ENCODE data around the gene CREB5. TPM values are rescaled to one million over a fixed set of nuclear protein-coding genes. Genes with fewer than 3 reads are reported as not detected.

CREB5 gene
- total and polyA plus RNA-seq, 2 of the 8 experiments (the other 6 are each of a cell fraction or from before 2014, with no cell fraction given), result 2.4 to 2.7 TPM

- Histone ChIP-seq H3K4me1 (replicated peaks in 1 of 4; ENCODE audit: control insufficient read depth in 3 of 4, insufficient read depth in 4 of 4, low read length in 3 of 4) (peaks cover 0 to 13% (median 2%) of the 10 kb centered on the region in 4 experiments; a peak in 3 of 7 replicates), H2AK5ac (ENCODE audit: low read depth, low read length) (no peak overlapping the region), H2BK20ac (ENCODE audit: low read length) (no peak overlapping the region), H2BK12ac (ENCODE audit: low read depth, low read length) (no peak overlapping the region), H3K27me3 (replicated peaks in 1 of 4; ENCODE audit: control insufficient read depth in 3 of 4, extremely low read depth in 1 of 4, insufficient read depth in 3 of 4, low read length in 3 of 4) (no peaks in the 10 kb centered on the region), H3K27ac (ENCODE audit: low read depth, low read length) (no peak overlapping the region), H4K20me1 (replicated peaks in 1 of 2; ENCODE audit: control insufficient read depth in 1 of 2, insufficient read depth in 2 of 2, low read length in 2 of 2) (no peaks in the 10 kb centered on the region), H2AFZ (ENCODE audit: low read length) (no peak overlapping the region), H3K4me2 (ENCODE audit: insufficient read depth in 1 of 2, low read depth in 2 of 2, low read length in 2 of 2) (0 out of 4 replicates have a peak overlapping the region, but pooled peaks of 1 of the 2 experiments have one; percentile 22), H3K79me2 (ENCODE audit: control insufficient read depth in 1 of 2, insufficient read depth in 2 of 2, low read length in 2 of 2) (no peaks in the 10 kb centered on the region), H3K56ac (replicated peaks; ENCODE audit: insufficient read length, low read depth, low read length) (no peak overlapping the region), H3K9me3 (ENCODE audit: insufficient read depth in 2 of 2, low read depth in 1 of 2, low read length in 1 of 2) (no peaks in the 10 kb centered on the region), H3K36me3 (ENCODE audit: control insufficient read depth in 2 of 4, insufficient read depth in 4 of 4, low read length in 3 of 4) (no peaks in the 10 kb centered on the region), H4K8ac (ENCODE audit: extremely low read depth, insufficient read depth, low read length) (no peak overlapping the region), H2BK15ac (ENCODE audit: low read length) (no peak overlapping the region), H4K91ac (replicated peaks; ENCODE audit: insufficient read length, low read length) (no peak overlapping the region), H3K4me3 (ENCODE audit: extremely low read depth in 1 of 4, insufficient read depth in 2 of 4, low read depth in 3 of 4, low read length in 4 of 4) (no peak overlapping the region), H3K14ac (ENCODE audit: insufficient read length) (no peak overlapping the region), H3K23ac (ENCODE audit: insufficient read length) (no peak overlapping the region), H2BK120ac (replicated peaks; ENCODE audit: low read depth, low read length) (no peak overlapping the region), H3K4ac (replicated peaks; ENCODE audit: insufficient read length, low read depth, low read length) (no peak overlapping the region), H3K79me1 (ENCODE audit: low read depth, low read length) (no peaks in the 10 kb centered on the region), H2BK5ac (ENCODE audit: low read depth, low read length) (no peak overlapping the region), H4K5ac (ENCODE audit: insufficient read length, low read depth, low read length) (no peak overlapping the region), H3K9ac (replicated peaks in 1 of 4; ENCODE audit: extremely low read depth in 1 of 4, low read depth in 3 of 4, low read length in 3 of 4) (no peak overlapping the region), H3K18ac (ENCODE audit: extremely low read depth, low read length) (no peak overlapping the region), H3K23me2 (ENCODE audit: low read depth, low read length) (no peaks in the 10 kb centered on the region)
- ChIA-PET POLR2A (ENCODE audit: partially characterized antibody) (interaction anchor here (0.6 kb wide), 1 partner anchor 814 kb away, joined by 3 read pairs; no protein-coding TSS in a partner anchor), CTCF (ENCODE audit: partially characterized antibody) (interaction anchor here (0.8 kb wide), 1 partner anchor 196 kb away, joined by 3 read pairs; no protein-coding TSS in a partner anchor)
- no peak for FAIRE-seq
- 88% methylated on average over 1 of the region's 1 CpG; no CpG with 5 or more reads in 1 of the 2 experiments for WGBS, 2 experiments (ENCODE audit: extremely low coverage in 1 of 2, insufficient coverage in 1 of 2, insufficient read length in 1 of 2, insufficient replicate concordance in 2 of 2, low coverage in 1 of 2, low lambda C conversion rate in 2 of 2, missing lambda C conversion rate in 1 of 2)
- no peak for DNase-seq (ENCODE audit: low read depth in 1 of 2, low spot score in 2 of 2)
- TF ChIP-seq ATF2 (IDR thresholded peaks at IDR 0.05; ENCODE audit: low read length) (no peak), BCL11A (IDR thresholded peaks at IDR 0.05; ENCODE audit: low read depth in 2 of 2, low read length in 2 of 2) (no peak)
Observed at GRCh38 chr7:28558236-28558635, 145.9 kb downstream of the CREB5 start.
